ENCODE data around the gene NPTN. TPM values are rescaled to one million over a fixed set of nuclear protein-coding genes. Genes with fewer than 3 reads are reported as not detected.

Gene NPTN
- total and polyA plus RNA-seq, 2 of the 13 experiments (the other 11 are each of a cell fraction or from before 2014, with no cell fraction given) = 78.0 to 110 TPM

DNA sequence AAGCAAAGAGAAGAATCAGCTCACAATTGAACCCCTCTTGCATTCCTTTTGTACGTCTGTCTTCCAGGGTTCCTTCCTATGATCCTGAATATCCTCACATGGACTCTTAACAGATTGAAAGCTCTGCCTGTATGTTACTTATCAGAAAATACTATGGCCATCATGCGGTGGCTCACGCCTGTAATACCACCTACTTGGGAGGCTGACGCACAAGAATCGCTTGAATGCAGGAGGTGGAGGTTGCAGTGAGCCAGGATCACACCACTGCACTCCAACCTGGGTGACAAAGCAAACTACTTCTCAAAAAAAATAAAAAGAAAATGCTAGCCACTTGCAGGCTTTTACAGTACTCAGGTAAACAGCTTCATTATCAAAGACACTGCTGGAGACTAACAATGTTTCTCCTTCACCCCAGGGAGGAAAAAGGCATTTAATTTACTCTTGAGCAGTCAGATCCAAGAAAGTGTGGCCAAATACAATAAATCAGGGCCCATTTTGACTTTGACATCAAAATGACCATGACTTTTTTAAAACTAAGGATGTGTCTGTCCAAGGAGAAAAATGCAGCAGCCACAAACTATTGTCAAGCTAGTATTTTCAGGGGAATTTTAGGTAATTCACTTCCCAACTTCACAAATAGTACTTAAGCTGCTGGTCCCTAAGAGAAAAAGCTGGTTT lies 27.3 kb downstream of the NPTN start:
- ChIA-PET POLR2A (interaction anchor here (1.9 kb wide), 1 partner anchor 28 kb away, joined by 9 read pairs; the partner anchor contains the start of gene NPTN), CTCF (ENCODE audit: low intra/inter-chr PET ratio, low total read pairs) (no interaction called here)
- in situ Hi-C loops (cut with HindIII; ENCODE audit: extremely low pct_ligation_motif_present, low pct_unique_long_range_greater_than_20kb) (no loop called here), intact Hi-C loops (cut with micrococcal nuclease; ENCODE audit: unreplicated experiment) (no loop called here)
- H3K27me3 ChIP-seq (ENCODE audit: control insufficient read depth in 1 of 2, insufficient read depth in 2 of 2, low read length in 2 of 2) = no peaks in the 10 kb centered on the region
- no peak overlapping the region for H3K4me2 ChIP-seq (ENCODE audit: low read depth, low read length)
- no peak overlapping the region for H2AFZ ChIP-seq (ENCODE audit: low read length)
- no TSS peak for BruUV-seq (replicated peaks)
- no peak overlapping the region for H3K4me3 ChIP-seq (replicated peaks in 1 of 3; ENCODE audit: insufficient read depth in 1 of 3, low read depth in 2 of 3, low read length in 3 of 3)
- H3K36me3 ChIP-seq (replicated peaks in 1 of 2; ENCODE audit: control insufficient read depth in 1 of 2, insufficient read depth in 2 of 2, low read length in 2 of 2) = no peaks in the 10 kb centered on the region; a peak in 1 of 5 replicates
- H3K9me3 ChIP-seq (ENCODE audit: low read length) = no peaks in the 10 kb centered on the region
- ATAC-seq (no peak), DNase-seq (ENCODE audit: low spot score) (no peak), FAIRE-seq (no peak)
- peaks cover 39% of the 10 kb centered on the region for H4K20me1 ChIP-seq (ENCODE audit: insufficient read depth, low read length)
- 98% methylated on average over 5 of the region's 5 CpGs for WGBS (ENCODE audit: low lambda C conversion rate)
- H3K79me2 ChIP-seq (ENCODE audit: insufficient read depth, low read length) = peaks cover 84% of the 10 kb centered on the region
- peaks cover 45% of the 10 kb centered on the region for H3K4me1 ChIP-seq (ENCODE audit: insufficient read depth, low read length)
- H3K27ac ChIP-seq (ENCODE audit: extremely low read length, insufficient read depth, low read length) = no peak overlapping the region
- no peak overlapping the region for H3K9ac ChIP-seq (ENCODE audit: insufficient read depth, low read depth, low read length)
- TF ChIP-seq ZNF34 (CRISPR knock-in tag; IDR thresholded peaks at IDR 0.05; ENCODE audit: borderline replicate concordance) (no peak), HDAC1 (CRISPR knock-in tag; IDR thresholded peaks at IDR 0.05) (no peak), RARG (CRISPR knock-in tag; IDR thresholded peaks at IDR 0.05; ENCODE audit: low read depth) (no peak), ZNF788 (CRISPR knock-in tag; IDR thresholded peaks at IDR 0.05; ENCODE audit: borderline replicate concordance) (no peak), ZNF577 (CRISPR knock-in tag; IDR thresholded peaks at IDR 0.05; ENCODE audit: borderline replicate concordance, low read depth) (no peak), SALL2 (CRISPR knock-in tag; IDR thresholded peaks at IDR 0.05) (no peak), ZBTB7B (CRISPR knock-in tag; IDR thresholded peaks at IDR 0.05) (no peak), ZNF441 (CRISPR knock-in tag; IDR thresholded peaks at IDR 0.05; ENCODE audit: borderline replicate concordance) (no peak), TCF7 (IDR thresholded peaks at IDR 0.05; ENCODE audit: low read depth) (no peak), HIVEP1 (CRISPR knock-in tag; IDR thresholded peaks at IDR 0.05) (no peak), DMAP1 (CRISPR knock-in tag; IDR thresholded peaks at IDR 0.05) (no peak), MED8 (CRISPR knock-in tag; IDR thresholded peaks at IDR 0.05; ENCODE audit: insufficient replicate concordance) (no peak), TEAD3 (CRISPR knock-in tag; optimal IDR thresholded peaks at IDR 0.05; ENCODE audit: borderline replicate concordance) (no peak)
- TF ChIP-seq, protein P1, sequence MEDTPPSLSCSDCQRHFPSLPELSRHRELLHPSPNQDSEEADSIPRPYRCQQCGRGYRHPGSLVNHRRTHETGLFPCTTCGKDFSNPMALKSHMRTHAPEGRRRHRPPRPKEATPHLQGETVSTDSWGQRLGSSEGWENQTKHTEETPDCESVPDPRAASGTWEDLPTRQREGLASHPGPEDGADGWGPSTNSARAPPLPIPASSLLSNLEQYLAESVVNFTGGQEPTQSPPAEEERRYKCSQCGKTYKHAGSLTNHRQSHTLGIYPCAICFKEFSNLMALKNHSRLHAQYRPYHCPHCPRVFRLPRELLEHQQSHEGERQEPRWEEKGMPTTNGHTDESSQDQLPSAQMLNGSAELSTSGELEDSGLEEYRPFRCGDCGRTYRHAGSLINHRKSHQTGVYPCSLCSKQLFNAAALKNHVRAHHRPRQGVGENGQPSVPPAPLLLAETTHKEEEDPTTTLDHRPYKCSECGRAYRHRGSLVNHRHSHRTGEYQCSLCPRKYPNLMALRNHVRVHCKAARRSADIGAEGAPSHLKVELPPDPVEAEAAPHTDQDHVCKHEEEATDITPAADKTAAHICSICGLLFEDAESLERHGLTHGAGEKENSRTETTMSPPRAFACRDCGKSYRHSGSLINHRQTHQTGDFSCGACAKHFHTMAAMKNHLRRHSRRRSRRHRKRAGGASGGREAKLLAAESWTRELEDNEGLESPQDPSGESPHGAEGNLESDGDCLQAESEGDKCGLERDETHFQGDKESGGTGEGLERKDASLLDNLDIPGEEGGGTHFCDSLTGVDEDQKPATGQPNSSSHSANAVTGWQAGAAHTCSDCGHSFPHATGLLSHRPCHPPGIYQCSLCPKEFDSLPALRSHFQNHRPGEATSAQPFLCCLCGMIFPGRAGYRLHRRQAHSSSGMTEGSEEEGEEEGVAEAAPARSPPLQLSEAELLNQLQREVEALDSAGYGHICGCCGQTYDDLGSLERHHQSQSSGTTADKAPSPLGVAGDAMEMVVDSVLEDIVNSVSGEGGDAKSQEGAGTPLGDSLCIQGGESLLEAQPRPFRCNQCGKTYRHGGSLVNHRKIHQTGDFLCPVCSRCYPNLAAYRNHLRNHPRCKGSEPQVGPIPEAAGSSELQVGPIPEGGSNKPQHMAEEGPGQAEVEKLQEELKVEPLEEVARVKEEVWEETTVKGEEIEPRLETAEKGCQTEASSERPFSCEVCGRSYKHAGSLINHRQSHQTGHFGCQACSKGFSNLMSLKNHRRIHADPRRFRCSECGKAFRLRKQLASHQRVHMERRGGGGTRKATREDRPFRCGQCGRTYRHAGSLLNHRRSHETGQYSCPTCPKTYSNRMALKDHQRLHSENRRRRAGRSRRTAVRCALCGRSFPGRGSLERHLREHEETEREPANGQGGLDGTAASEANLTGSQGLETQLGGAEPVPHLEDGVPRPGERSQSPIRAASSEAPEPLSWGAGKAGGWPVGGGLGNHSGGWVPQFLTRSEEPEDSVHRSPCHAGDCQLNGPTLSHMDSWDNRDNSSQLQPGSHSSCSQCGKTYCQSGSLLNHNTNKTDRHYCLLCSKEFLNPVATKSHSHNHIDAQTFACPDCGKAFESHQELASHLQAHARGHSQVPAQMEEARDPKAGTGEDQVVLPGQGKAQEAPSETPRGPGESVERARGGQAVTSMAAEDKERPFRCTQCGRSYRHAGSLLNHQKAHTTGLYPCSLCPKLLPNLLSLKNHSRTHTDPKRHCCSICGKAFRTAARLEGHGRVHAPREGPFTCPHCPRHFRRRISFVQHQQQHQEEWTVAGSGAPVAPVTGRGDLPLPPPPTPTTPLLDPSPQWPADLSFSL (CRISPR knock-in tag; IDR thresholded peaks at IDR 0.05) = no peak
- TF ChIP-seq, protein P2, sequence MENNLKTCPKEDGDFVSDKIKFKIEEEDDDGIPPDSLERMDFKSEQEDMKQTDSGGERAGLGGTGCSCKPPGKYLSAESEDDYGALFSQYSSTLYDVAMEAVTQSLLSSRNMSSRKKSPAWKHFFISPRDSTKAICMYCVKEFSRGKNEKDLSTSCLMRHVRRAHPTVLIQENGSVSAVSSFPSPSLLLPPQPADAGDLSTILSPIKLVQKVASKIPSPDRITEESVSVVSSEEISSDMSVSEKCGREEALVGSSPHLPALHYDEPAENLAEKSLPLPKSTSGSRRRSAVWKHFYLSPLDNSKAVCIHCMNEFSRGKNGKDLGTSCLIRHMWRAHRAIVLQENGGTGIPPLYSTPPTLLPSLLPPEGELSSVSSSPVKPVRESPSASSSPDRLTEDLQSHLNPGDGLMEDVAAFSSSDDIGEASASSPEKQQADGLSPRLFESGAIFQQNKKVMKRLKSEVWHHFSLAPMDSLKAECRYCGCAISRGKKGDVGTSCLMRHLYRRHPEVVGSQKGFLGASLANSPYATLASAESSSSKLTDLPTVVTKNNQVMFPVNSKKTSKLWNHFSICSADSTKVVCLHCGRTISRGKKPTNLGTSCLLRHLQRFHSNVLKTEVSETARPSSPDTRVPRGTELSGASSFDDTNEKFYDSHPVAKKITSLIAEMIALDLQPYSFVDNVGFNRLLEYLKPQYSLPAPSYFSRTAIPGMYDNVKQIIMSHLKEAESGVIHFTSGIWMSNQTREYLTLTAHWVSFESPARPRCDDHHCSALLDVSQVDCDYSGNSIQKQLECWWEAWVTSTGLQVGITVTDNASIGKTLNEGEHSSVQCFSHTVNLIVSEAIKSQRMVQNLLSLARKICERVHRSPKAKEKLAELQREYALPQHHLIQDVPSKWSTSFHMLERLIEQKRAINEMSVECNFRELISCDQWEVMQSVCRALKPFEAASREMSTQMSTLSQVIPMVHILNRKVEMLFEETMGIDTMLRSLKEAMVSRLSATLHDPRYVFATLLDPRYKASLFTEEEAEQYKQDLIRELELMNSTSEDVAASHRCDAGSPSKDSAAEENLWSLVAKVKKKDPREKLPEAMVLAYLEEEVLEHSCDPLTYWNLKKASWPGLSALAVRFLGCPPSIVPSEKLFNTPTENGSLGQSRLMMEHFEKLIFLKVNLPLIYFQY (CRISPR knock-in tag; IDR thresholded peaks at IDR 0.05; ENCODE audit: borderline replicate concordance) = no peak

Measured in HepG2 (cell line).